D721Med (cell line): ENCODE measurements around the gene GPR3.

ENCODE experiments used
- DNase-seq: peaks from one replicate; pipeline ENCODE4 v3.0.0; 2011; ENCODE audit warnings: low spot score; ENCODE audit not compliant: insufficient read length
- FAIRE-seq: peaks from 2 replicates; lab custom pipeline; 2011; peaks lifted over from hg19 to GRCh38; lab: Jason Lieb, UNC
- TF ChIP-seq, protein P1 (sequence below): IDR thresholded peaks from 2 replicates; pipeline ENCODE4 v1.5.1; 2012; ENCODE audit warnings: mild to moderate bottlenecking, control low read depth; ENCODE audit not compliant: insufficient read depth; ENCODE audit errors: missing control alignments

GPR3 gene

DNA sequence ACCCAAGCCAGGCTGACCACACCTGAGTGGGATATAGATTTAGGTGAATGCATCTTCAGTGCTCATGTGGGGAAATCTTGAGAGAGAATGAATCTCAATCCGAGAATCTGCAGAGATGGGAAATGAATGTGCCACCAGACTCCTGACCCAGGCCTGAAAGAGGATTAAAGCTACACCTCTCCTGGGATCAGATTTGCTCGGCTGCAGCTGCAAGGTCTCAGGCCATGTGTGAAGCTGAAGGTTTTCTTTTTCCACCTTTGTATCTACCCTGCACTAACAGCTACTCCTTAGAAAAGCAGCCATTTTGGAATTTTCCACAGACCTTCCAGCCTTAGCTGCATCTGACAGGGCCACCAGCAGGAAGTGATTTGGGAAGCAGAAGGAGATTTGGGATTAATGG is 18.3 kb downstream of the GPR3 start:
- no peak for DNase-seq
- no peak for FAIRE-seq
- TF ChIP-seq, protein P1, sequence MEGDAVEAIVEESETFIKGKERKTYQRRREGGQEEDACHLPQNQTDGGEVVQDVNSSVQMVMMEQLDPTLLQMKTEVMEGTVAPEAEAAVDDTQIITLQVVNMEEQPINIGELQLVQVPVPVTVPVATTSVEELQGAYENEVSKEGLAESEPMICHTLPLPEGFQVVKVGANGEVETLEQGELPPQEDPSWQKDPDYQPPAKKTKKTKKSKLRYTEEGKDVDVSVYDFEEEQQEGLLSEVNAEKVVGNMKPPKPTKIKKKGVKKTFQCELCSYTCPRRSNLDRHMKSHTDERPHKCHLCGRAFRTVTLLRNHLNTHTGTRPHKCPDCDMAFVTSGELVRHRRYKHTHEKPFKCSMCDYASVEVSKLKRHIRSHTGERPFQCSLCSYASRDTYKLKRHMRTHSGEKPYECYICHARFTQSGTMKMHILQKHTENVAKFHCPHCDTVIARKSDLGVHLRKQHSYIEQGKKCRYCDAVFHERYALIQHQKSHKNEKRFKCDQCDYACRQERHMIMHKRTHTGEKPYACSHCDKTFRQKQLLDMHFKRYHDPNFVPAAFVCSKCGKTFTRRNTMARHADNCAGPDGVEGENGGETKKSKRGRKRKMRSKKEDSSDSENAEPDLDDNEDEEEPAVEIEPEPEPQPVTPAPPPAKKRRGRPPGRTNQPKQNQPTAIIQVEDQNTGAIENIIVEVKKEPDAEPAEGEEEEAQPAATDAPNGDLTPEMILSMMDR, result no peak

DNA sequence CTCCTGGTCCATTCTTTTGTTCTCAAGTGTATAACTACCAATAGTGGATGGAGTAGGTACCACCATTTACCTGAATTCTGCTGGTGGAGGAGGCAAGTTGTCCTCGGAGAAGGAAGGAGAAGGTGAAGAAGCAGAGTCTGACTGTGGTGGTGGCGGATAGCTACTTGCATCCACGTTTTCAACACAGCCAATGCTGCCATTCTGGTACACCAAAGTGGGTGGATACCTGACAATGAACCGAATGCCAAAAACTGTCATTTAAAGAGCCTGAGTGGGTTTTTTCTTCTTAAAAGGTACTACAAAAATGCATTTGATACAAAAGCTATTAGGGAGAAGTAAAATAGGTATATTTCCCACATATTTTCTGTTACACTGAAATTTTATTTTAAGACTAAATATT is 20.1 kb downstream of the GPR3 start:
- TF ChIP-seq, protein P1, result no peak
- FAIRE-seq, result no peak
- DNase-seq, result no peak

DNA sequence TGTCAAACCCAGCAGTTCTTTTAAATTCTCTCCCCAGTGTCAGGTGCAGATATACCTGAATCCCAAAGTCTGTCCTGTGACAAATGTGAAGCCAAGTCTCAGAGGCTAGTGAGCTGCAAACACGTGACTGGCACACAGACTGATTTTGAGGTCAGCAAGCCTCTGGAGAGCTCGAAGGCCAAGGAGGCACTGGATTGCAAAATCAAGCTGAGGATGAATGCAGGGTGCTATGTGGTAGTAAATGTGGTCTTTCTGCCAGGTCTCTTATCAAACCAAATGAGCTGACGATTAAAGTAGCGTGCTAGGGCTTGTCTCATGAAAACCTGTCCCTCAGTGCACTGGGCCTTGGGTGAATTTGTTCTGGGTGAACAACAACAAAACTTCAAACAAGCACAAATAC is 20.6 kb downstream of the GPR3 start:
- TF ChIP-seq, protein P1, result no peak
- no peak for DNase-seq
- FAIRE-seq, result no peak

DNA sequence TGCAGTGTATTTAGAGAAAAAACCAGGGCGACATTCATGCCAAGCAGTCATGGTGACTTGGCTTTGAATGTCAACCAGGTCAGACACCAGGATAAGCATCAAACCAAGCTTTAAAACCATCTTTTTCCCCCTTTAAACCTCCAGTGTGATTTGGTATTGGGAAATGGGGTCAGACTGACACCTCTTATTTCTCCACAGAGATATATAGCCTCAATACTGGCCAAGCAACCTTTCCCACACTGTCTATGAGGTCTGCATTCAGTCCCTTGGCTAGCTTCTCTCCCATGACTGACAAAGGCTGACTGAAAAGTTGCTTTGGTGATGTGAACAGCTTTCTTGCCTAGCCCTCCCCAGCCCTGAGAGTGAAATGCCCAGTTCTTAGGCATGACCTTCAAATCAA is 21.7 kb downstream of the GPR3 start:
- FAIRE-seq (no peak), DNase-seq (no peak)
- TF ChIP-seq, protein P1, result no peak

DNA sequence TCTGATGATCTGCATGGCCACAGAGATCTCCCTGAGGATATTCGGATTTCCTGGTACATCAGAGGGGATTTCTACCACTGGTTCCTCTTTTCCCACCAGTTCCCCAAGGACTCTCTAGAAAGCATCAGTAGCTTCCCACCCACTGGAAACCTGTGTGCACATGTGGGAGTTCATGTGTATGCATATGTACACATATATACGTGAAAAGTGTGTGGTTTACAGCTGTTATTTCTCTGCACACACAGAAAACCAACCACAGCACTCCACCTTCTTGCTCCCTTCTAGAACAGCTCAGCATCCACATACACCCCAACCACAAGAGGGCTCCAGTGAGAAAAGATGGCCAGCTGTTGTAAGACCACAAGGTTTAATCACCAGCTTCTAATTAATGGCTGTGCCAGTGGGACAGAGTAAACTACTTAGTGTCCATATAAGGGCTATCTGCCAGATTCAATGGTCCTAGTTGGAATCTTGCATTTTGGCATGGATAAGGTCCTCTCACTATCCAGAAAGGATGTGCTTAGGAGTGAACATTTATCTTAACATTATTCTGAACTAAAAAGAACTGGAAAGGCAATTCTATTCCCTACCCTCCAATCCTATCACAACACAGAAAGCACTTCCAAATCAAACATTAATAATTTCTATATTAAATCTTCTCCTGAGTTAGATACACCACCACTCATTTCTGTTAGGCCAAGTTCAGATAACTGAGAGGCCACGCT is 24.1 kb downstream of the GPR3 start:
- FAIRE-seq (no peak), DNase-seq (no peak)
- TF ChIP-seq, protein P1, result peak; percentile 46

DNA sequence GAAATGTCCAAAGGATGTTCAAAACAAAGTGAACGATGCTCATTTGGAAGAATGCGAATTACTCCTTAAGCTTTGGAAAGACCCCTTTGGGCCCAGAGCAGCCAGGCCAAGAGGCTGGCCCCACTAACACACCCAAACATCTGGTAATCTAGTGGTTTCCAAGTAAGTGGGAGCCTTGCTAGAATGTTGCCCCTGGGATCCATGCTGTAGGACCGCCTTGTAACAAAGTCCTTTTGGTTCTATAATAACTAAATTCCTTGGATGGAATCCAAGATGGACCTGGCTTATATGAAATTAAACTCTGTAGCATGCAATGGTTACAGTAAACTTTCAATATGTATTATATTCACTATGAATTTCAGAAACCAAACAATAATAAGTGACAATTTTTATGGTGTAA is 25.3 kb downstream of the GPR3 start:
- no peak for FAIRE-seq
- DNase-seq, result no peak
- TF ChIP-seq, protein P1, result no peak
